Posterior vena cava (tissue), 2 donors: ENCODE measurements around the gene CEP76. TPM values are rescaled to one million over a fixed set of nuclear protein-coding genes. Genes with fewer than 3 reads are reported as not detected.

Source experiments
- DNase-seq: peaks from one replicate; pipeline ENCODE4 v3.0.0-alpha.2; 2020; ENCODE audit warnings: low spot score
- intact Hi-C, 2 donors: fragments of 100-400 bp; cut with DNase I; formaldehyde crosslinking; loops; one replicate each; pipeline versions ENCODE4 v1.14.1 to v1.14.2; 2022 to 2023
- long read RNA-seq, 2 donors: library from polyadenylated mRNA; unstranded; transcript quantifications; one replicate each; pipeline ENCODE4 v2.0.0, GENCODE V29; 2020 to 2021
- total RNA-seq, 2 donors: library from RNA; stranded (reverse); fragmentation: NEBNext Ultra II Directional; extraction: Animal tissue kit (Norgen Biotek cat#: 25700); gene quantifications; one replicate each; pipeline ENCODE4 v1.2.1, GENCODE V29; 2021
- donor health status: DM: yes; HTN: yes; CAD: no.
- donor health status: DM: yes; HTN: yes; CAD: no.

The CEP76 gene
- 1 to 10 TPM; 2.8 to 4.5 TPM for total RNA-seq
- long read RNA-seq, donor 1, partial matches to known transcripts: 1 of 6 reads
- long read RNA-seq, donor 1, other reads (novel, unspliced or antisense): 1 of 6 reads
- long read RNA-seq, donor 2, partial matches to known transcripts: 1 of 6 reads
- long read RNA-seq, donor 2, other reads (novel, unspliced or antisense): 1 of 6 reads

GRCh38 chr18:12702221-12703095 lies at the start of gene CEP76, which contains the start of gene PSMG2:
Gene CEP76, minus strand, starts transcription at chr18:12702723. Its CDS starts 175 bp downstream, at chr18:12702548.
Gene PSMG2, plus strand, starts transcription at chr18:12703042. Its CDS starts 66 bp downstream, at chr18:12703108.
- peak; percentile 97 for DNase-seq
- intact Hi-C loops: no loop called here

- no peak for DNase-seq
- intact Hi-C loops: no loop called here
Observed at GRCh38 chr18:12751891-12752290, 49.4 kb upstream of the CEP76 start.

GRCh38 chr18:12751503-12751884 lies 49.0 kb upstream of the CEP76 start:
- DNase-seq: no peak
- intact Hi-C loops: no loop called here

GRCh38 chr18:12750715-12751502 lies 48.4 kb upstream of the CEP76 start:
- intact Hi-C loops: no loop called here

GRCh38 chr18:12750076-12750714 lies 47.7 kb upstream of the CEP76 start:
- intact Hi-C loops: no loop called here
- no peak for DNase-seq

More at GRCh38 chr18:12750715-12751502, 48.4 kb upstream of the CEP76 start:
- no peak for DNase-seq

GRCh38 chr18:12749121-12749520 lies 46.6 kb upstream of the CEP76 start:
- intact Hi-C loops: no loop called here
- DNase-seq: no peak

GRCh38 chr18:12748671-12749070 lies 46.1 kb upstream of the CEP76 start:
- intact Hi-C loops: no loop called here

GRCh38 chr18:12747530-12748315 lies 45.2 kb upstream of the CEP76 start:
- no peak for DNase-seq
- intact Hi-C loops: no loop called here

More at GRCh38 chr18:12748671-12749070, 46.1 kb upstream of the CEP76 start:
- no peak for DNase-seq

GRCh38 chr18:12745095-12745795 lies 42.7 kb upstream of the CEP76 start:
- intact Hi-C loops: no loop called here
- DNase-seq: no peak

- intact Hi-C loops: no loop called here
- no peak for DNase-seq
Observed at GRCh38 chr18:12744103-12744502, 41.6 kb upstream of the CEP76 start.

- intact Hi-C loops: no loop called here
- no peak for DNase-seq
Observed at GRCh38 chr18:12742453-12742852, 39.9 kb upstream of the CEP76 start.

GRCh38 chr18:12741351-12741750 lies 38.8 kb upstream of the CEP76 start:
- DNase-seq: no peak
- intact Hi-C loops: no loop called here

- intact Hi-C loops: no loop called here
- DNase-seq: no peak
Observed at GRCh38 chr18:12737243-12737902, 34.9 kb upstream of the CEP76 start.

- no peak for DNase-seq
Observed at GRCh38 chr18:12726774-12727550, 24.4 kb upstream of the CEP76 start.

GRCh38 chr18:12726331-12726730 lies 23.8 kb upstream of the CEP76 start:
- no peak for DNase-seq
- intact Hi-C loops: loop anchor here in 1 of 2 donors (2.0 kb wide), 1 partner anchor 208 kb away; no protein-coding TSS in a partner anchor

More at GRCh38 chr18:12726774-12727550, 24.4 kb upstream of the CEP76 start:
- intact Hi-C loops: loop anchor here in 1 of 2 donors (2.0 kb wide), 1 partner anchor 208 kb away; no protein-coding TSS in a partner anchor

- DNase-seq: no peak
- intact Hi-C loops: loop anchor here in 1 of 2 donors (5.0 kb wide), 1 partner anchor 215 kb away; no protein-coding TSS in a partner anchor
Observed at GRCh38 chr18:12722731-12723130, 20.2 kb upstream of the CEP76 start.
